Peyer's patch (tissue), 4 donors: ENCODE data around the gene TESMIN.

Experiments
- POLR2A ChIP-seq, 2 donors: fragments of 450-650 bp; IDR thresholded peaks; one replicate each; pipeline ENCODE4 v1.5.1; 2017; ENCODE audit warnings: antibody characterized with exemption in 2 of 2, mild to moderate bottlenecking in 2 of 2, moderate library complexity in 2 of 2
- TF ChIP-seq, protein P1 (sequence below), 6 experiments: fragments of 450-650 bp in 4 of 6; fragments of 200-600 bp in 2 of 6; sonication (generic) in 1 of 6; IDR thresholded peaks; one replicate each; pipeline ENCODE4 v1.5.1; 2017 to 2019; ENCODE audit warnings: antibody characterized with exemption in 6 of 6, mild to moderate bottlenecking in 3 of 6, moderate library complexity in 1 of 6

- no peak for TF ChIP-seq POLR2A (IDR thresholded peaks at IDR 0.05)
- TF ChIP-seq, protein P1, sequence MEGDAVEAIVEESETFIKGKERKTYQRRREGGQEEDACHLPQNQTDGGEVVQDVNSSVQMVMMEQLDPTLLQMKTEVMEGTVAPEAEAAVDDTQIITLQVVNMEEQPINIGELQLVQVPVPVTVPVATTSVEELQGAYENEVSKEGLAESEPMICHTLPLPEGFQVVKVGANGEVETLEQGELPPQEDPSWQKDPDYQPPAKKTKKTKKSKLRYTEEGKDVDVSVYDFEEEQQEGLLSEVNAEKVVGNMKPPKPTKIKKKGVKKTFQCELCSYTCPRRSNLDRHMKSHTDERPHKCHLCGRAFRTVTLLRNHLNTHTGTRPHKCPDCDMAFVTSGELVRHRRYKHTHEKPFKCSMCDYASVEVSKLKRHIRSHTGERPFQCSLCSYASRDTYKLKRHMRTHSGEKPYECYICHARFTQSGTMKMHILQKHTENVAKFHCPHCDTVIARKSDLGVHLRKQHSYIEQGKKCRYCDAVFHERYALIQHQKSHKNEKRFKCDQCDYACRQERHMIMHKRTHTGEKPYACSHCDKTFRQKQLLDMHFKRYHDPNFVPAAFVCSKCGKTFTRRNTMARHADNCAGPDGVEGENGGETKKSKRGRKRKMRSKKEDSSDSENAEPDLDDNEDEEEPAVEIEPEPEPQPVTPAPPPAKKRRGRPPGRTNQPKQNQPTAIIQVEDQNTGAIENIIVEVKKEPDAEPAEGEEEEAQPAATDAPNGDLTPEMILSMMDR (IDR thresholded peaks at IDR 0.05) = no peak
These were observed 921 bp downstream of the TESMIN start for GRCh38 chr11:68750195-68751003.
